SK-N-MC (cell line): ENCODE measurements around the gene MTHFSD.

Experiments
- DNase-seq: peaks from one replicate; pipeline ENCODE4 v3.0.0-alpha.2; 2011; ENCODE audit warnings: low read depth, low spot score
- H3K27ac ChIP-seq: fragments of 200-600 bp; sonication (generic); 2 replicates; pipeline ENCODE4 v1.5.1; 2016; ENCODE audit warnings: mixed run types
- H3K36me3 ChIP-seq: fragments of 200-600 bp; sonication (generic); 2 replicates; pipeline ENCODE4 v1.6.1; 2017; ENCODE audit warnings: antibody characterized with exemption, low read length, mixed read lengths; ENCODE audit not compliant: insufficient read depth
- H3K4me3 ChIP-seq: fragments of 200-600 bp; sonication (generic); 2 replicates; pipeline ENCODE4 v1.5.1; 2016
- H3K9ac ChIP-seq: fragments of 200-600 bp; sonication (generic); 2 replicates; pipeline ENCODE4 v1.8.0; 2017; ENCODE audit warnings: mixed run types, mixed read lengths; ENCODE audit not compliant: insufficient read length
- H3K9me3 ChIP-seq: fragments of 200-600 bp; sonication (generic); 2 replicates; pipeline ENCODE4 v1.6.1; 2017; ENCODE audit warnings: low read depth, mild to moderate bottlenecking, antibody characterized with exemption, low read length, moderate library complexity, mixed read lengths
- EZH2 ChIP-seq: fragments of 200-600 bp; sonication (generic); IDR thresholded peaks from one replicate; pipeline ENCODE4 v1.6.1; 2017; ENCODE audit warnings: antibody characterized with exemption
- FOXP2 ChIP-seq: optimal IDR thresholded peaks from 2 replicates; pipeline ENCODE3; 2011; ENCODE audit warnings: mild to moderate bottlenecking, moderate library complexity; ENCODE audit not compliant: insufficient read depth; ENCODE audit errors: extremely low read length, control extremely low read depth
- POLR2AphosphoS5 ChIP-seq: IDR thresholded peaks from 2 replicates; pipeline ENCODE4 v1.6.1; 2012; ENCODE audit warnings: mild to moderate bottlenecking, low read depth, low read length, borderline replicate concordance

Gene MTHFSD

GRCh38 chr16:86523166-86523740 lies 31.8 kb downstream of the MTHFSD start:
- TF ChIP-seq FOXP2 (no peak), EZH2 (no peak), POLR2AphosphoS5 (no peak)
- H3K36me3 ChIP-seq: no peaks in the 10 kb centered on the region
- H3K9ac ChIP-seq: no peak overlapping the region
- no peak overlapping the region for H3K27ac ChIP-seq
- DNase-seq: no peak
- H3K4me3 ChIP-seq: no peak overlapping the region
- no peaks in the 10 kb centered on the region for H3K9me3 ChIP-seq

- Histone ChIP-seq H3K9ac (no peak overlapping the region), H3K4me3 (no peak overlapping the region)
Measured at GRCh38 chr16:86522634-86523033, 32.4 kb downstream of the MTHFSD start.

GRCh38 chr16:86521236-86522197 lies 33.5 kb downstream of the MTHFSD start:
- Histone ChIP-seq H3K4me3 (no peak overlapping the region), H3K9me3 (no peaks in the 10 kb centered on the region), H3K9ac (no peak overlapping the region), H3K36me3 (no peaks in the 10 kb centered on the region), H3K27ac (no peak overlapping the region)
- no peak for TF ChIP-seq FOXP2
- TF ChIP-seq POLR2AphosphoS5: no peak
- no peak for TF ChIP-seq EZH2
- DNase-seq: no peak

More at GRCh38 chr16:86522634-86523033, 32.4 kb downstream of the MTHFSD start:
- DNase-seq: no peak
- TF ChIP-seq EZH2 (no peak), POLR2AphosphoS5 (no peak), FOXP2 (no peak)
- Histone ChIP-seq H3K36me3 (no peaks in the 10 kb centered on the region), H3K9me3 (no peaks in the 10 kb centered on the region), H3K27ac (no peak overlapping the region)

GRCh38 chr16:86520317-86521210 lies 34.5 kb downstream of the MTHFSD start:
- Histone ChIP-seq H3K27ac (no peak overlapping the region), H3K9ac (no peak overlapping the region), H3K36me3 (no peaks in the 10 kb centered on the region), H3K4me3 (no peak overlapping the region), H3K9me3 (no peaks in the 10 kb centered on the region)
- DNase-seq: no peak
- no peak for TF ChIP-seq FOXP2
- no peak for TF ChIP-seq EZH2
- TF ChIP-seq POLR2AphosphoS5: no peak

GRCh38 chr16:86519649-86520316 lies 35.3 kb downstream of the MTHFSD start:
- no peak overlapping the region for H3K9ac ChIP-seq
- no peak overlapping the region for H3K27ac ChIP-seq
- H3K4me3 ChIP-seq: no peak overlapping the region
- TF ChIP-seq FOXP2 (no peak), POLR2AphosphoS5 (no peak), EZH2 (no peak)
- no peak for DNase-seq
- no peaks in the 10 kb centered on the region for H3K9me3 ChIP-seq
- H3K36me3 ChIP-seq: no peaks in the 10 kb centered on the region

- Histone ChIP-seq H3K36me3 (no peaks in the 10 kb centered on the region), H3K9me3 (no peaks in the 10 kb centered on the region), H3K27ac (no peak overlapping the region), H3K4me3 (no peak overlapping the region), H3K9ac (no peak overlapping the region)
- no peak for DNase-seq
- TF ChIP-seq EZH2: no peak
Measured at GRCh38 chr16:86519007-86519648, 35.9 kb downstream of the MTHFSD start.

GRCh38 chr16:86517652-86518258 lies 37.3 kb downstream of the MTHFSD start:
- no peaks in the 10 kb centered on the region for H3K9me3 ChIP-seq
- no peak overlapping the region for H3K27ac ChIP-seq
- DNase-seq: no peak
- H3K36me3 ChIP-seq: no peaks in the 10 kb centered on the region
- TF ChIP-seq EZH2 (no peak), POLR2AphosphoS5 (no peak), FOXP2 (no peak)
- no peak overlapping the region for H3K4me3 ChIP-seq
- H3K9ac ChIP-seq: no peak overlapping the region
